OCI-LY7 (cell line): Measurements from ENCODE around the gene HSPA6. TPM values are rescaled to one million over a fixed set of nuclear protein-coding genes. Genes with fewer than 3 reads are reported as not detected.

Experiments used
- BruUV-seq: library from RNA; stranded (reverse); fragments of 400-500 nt; replicated peaks from 2 replicates; lab custom pipeline; 2021; lab: Mats Ljungman, UMichigan
- CTCF ChIA-PET: fragments of 300-600 bp; sonication (Branson Sonifier 250); formaldehyde crosslinking; loops from one replicate; lab custom pipeline; 2022; ENCODE audit warnings: antibody characterized with exemption; ENCODE audit not compliant: unreplicated experiment; lab: Charles Lee
- POLR2A ChIA-PET: fragments of 300-600 bp; sonication (Branson Sonifier 250); formaldehyde crosslinking; loops from one replicate; lab custom pipeline; 2022; ENCODE audit warnings: antibody characterized with exemption; lab: Charles Lee
- DNase-seq: peaks from one replicate; pipeline ENCODE4 v3.0.0-alpha.2; 2015; ENCODE audit warnings: low spot score
- H2AFZ ChIP-seq: fragments of 200-600 bp; sonication (generic), shearing (Covaris generic); 2 replicates; pipeline ENCODE4 v1.6.1; 2014; ENCODE audit warnings: mild to moderate bottlenecking, antibody characterized with exemption, low read length, moderate library complexity
- H3K27ac ChIP-seq: fragments of 200-600 bp; sonication (generic); 2 replicates; pipeline ENCODE4 v1.5.1; 2014; ENCODE audit warnings: mixed run types, low read depth, mild to moderate bottlenecking, moderate library complexity, low read length, inconsistent platforms; ENCODE audit not compliant: poor library complexity, severe bottlenecking
- H3K36me3 ChIP-seq: fragments of 200-600 bp; sonication (generic); 2 replicates; pipeline ENCODE4 v1.6.1; 2014; ENCODE audit warnings: mild to moderate bottlenecking, antibody characterized with exemption, low read length, moderate library complexity, mixed read lengths; ENCODE audit not compliant: insufficient read depth
- H3K4me1 ChIP-seq: fragments of 200-600 bp; sonication (generic); 2 replicates; pipeline ENCODE4 v1.5.1; 2014; ENCODE audit warnings: mild to moderate bottlenecking, low read length; ENCODE audit not compliant: insufficient read depth, poor library complexity, severe bottlenecking
- H3K4me2 ChIP-seq: fragments of 200-600 bp; sonication (generic); 2 replicates; pipeline ENCODE4 v1.6.1; 2014; ENCODE audit warnings: mild to moderate bottlenecking, low read length
- H3K4me3 ChIP-seq: fragments of 200-600 bp; sonication (generic); 2 replicates; pipeline ENCODE4 v1.5.1; 2014; ENCODE audit warnings: mild to moderate bottlenecking, low read depth, low read length; ENCODE audit not compliant: poor library complexity, severe bottlenecking
- H3K79me2 ChIP-seq: fragments of 200-600 bp; sonication (generic); 2 replicates; pipeline ENCODE4 v1.6.1; 2016; ENCODE audit warnings: low read depth, mild to moderate bottlenecking, low read length, moderate library complexity, mixed read lengths; ENCODE audit not compliant: insufficient read depth
- H3K9me2 ChIP-seq: fragments of 200-600 bp; sonication (generic); 2 replicates; pipeline ENCODE4 v1.6.1; 2016; ENCODE audit warnings: mild to moderate bottlenecking, low read length, mixed read lengths; ENCODE audit not compliant: insufficient read depth
- H3K9me3 ChIP-seq: fragments of 200-600 bp; sonication (generic); 2 replicates; pipeline ENCODE4 v1.6.1; 2014; ENCODE audit warnings: mild to moderate bottlenecking, mixed run types, low read length, mixed read lengths
- H4K20me1 ChIP-seq: fragments of 200-600 bp; sonication (generic); 2 replicates; pipeline ENCODE4 v1.6.1; 2014; ENCODE audit warnings: mild to moderate bottlenecking, antibody characterized with exemption, low read length, moderate library complexity, mixed read lengths; ENCODE audit not compliant: insufficient read depth
- CTCF ChIP-seq: fragments of 200-600 bp; sonication (generic); conservative IDR thresholded peaks from 2 replicates; pipeline ENCODE4 v1.5.1; 2014; ENCODE audit warnings: mild to moderate bottlenecking, antibody characterized with exemption, low read length, moderate library complexity, mixed read lengths
- EZH2phosphoT487 ChIP-seq: fragments of 200-600 bp; sonication (generic); IDR thresholded peaks from 2 replicates; pipeline ENCODE4 v1.6.1; 2018; ENCODE audit warnings: low read depth, borderline replicate concordance, mild to moderate bottlenecking, mixed run types, antibody characterized with exemption, low read length, moderate library complexity, mixed read lengths
- intact Hi-C: fragments of 100-400 bp; cut with micrococcal nuclease; formaldehyde crosslinking; loops from one replicate; pipeline ENCODE4 v1.10.0; 2022; ENCODE audit not compliant: unreplicated experiment
- total RNA-seq, 2 experiments: library from RNA; depleted of rRNA in 1 of 2; stranded (reverse); fragments of >200 nt in 1 of 2; shearing (Covaris generic) in 1 of 2; gene quantifications; 2 replicates each; pipeline ENCODE4 v1.2.3, GENCODE V29; 2014 to 2022

HSPA6 gene
- total RNA-seq, 2 experiments from 2014 or later: 0.13 TPM; not detected in 1

GRCh38 chr1:161491472-161491871 lies 32.9 kb upstream of the HSPA6 start:
- Histone ChIP-seq H3K36me3 (no peaks in the 10 kb centered on the region), H3K4me2 (no peak overlapping the region), H3K4me3 (no peak overlapping the region), H3K9me3 (no peaks in the 10 kb centered on the region), H3K4me1 (no peaks in the 10 kb centered on the region), H3K27ac (no peak overlapping the region), H2AFZ (no peak overlapping the region), H3K9me2 (no peaks in the 10 kb centered on the region), H4K20me1 (no peaks in the 10 kb centered on the region), H3K79me2 (no peaks in the 10 kb centered on the region)
- no TSS peak for BruUV-seq
- ChIA-PET CTCF (no interaction called here), POLR2A (interaction anchor here (1.2 kb wide), 1 partner anchor 10 kb away, joined by 3 read pairs; no protein-coding TSS in a partner anchor)
- intact Hi-C loops: no loop called here
- no peak for DNase-seq
- TF ChIP-seq CTCF (no peak), EZH2phosphoT487 (no peak)

GRCh38 chr1:161492827-161493226 lies 31.5 kb upstream of the HSPA6 start:
- H3K36me3 ChIP-seq: no peaks in the 10 kb centered on the region
- no peak overlapping the region for H3K4me2 ChIP-seq
- intact Hi-C loops: no loop called here
- H3K79me2 ChIP-seq: no peaks in the 10 kb centered on the region
- no peak overlapping the region for H2AFZ ChIP-seq
- ChIA-PET POLR2A (no interaction called here), CTCF (no interaction called here)
- no peak for TF ChIP-seq CTCF
- no peak for TF ChIP-seq EZH2phosphoT487
- no peak for DNase-seq
- no peaks in the 10 kb centered on the region for H3K4me1 ChIP-seq
- no peak overlapping the region for H3K27ac ChIP-seq
- H3K9me2 ChIP-seq: no peaks in the 10 kb centered on the region
- H3K4me3 ChIP-seq: no peak overlapping the region
- H4K20me1 ChIP-seq: no peaks in the 10 kb centered on the region
- BruUV-seq: no TSS peak
- H3K9me3 ChIP-seq: no peaks in the 10 kb centered on the region

DNA sequence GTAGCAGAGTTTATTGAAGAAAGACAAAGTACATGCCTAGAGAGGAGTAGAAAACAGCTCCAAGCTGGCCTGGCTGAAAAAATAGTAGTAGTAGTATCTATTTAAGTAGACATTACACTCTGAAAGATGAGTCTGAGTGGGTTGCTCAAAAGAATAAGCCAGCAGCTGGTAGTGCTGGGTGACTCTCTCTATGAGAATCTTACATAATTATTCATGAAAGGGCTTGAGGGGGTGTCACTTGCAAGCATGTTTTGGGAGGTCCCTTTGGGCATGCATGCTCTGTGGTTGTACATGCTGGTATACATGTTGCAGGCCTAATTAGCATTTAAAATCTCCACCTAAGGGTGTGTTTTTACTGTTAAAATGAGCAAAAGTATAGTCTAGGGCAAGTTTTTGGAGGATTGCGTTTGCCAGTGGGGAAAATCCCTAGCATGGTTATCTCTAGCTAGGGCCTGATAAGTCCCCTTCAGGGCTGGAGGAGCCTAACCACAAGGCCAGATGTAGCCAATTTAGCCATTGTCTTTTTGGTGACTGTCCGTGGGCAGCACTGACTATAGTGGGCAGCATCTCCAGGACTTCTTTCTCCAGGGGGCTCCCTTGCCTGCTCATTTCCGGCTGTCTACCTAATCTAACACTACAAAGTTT lies 30.1 kb upstream of the HSPA6 start:
- no peaks in the 10 kb centered on the region for H4K20me1 ChIP-seq
- no peak for DNase-seq
- no peak overlapping the region for H3K27ac ChIP-seq
- no peaks in the 10 kb centered on the region for H3K9me3 ChIP-seq
- no peaks in the 10 kb centered on the region for H3K9me2 ChIP-seq
- H2AFZ ChIP-seq: no peak overlapping the region
- H3K4me3 ChIP-seq: no peak overlapping the region
- POLR2A ChIA-PET: no interaction called here
- no peak overlapping the region for H3K4me2 ChIP-seq
- no peaks in the 10 kb centered on the region for H3K79me2 ChIP-seq
- intact Hi-C loops: no loop called here
- TF ChIP-seq EZH2phosphoT487 (no peak), CTCF (no peak)
- no peaks in the 10 kb centered on the region for H3K36me3 ChIP-seq
- no TSS peak for BruUV-seq
- no peaks in the 10 kb centered on the region for H3K4me1 ChIP-seq
- CTCF ChIA-PET: no interaction called here
